ENCODE results near the gene IMP4.

The IMP4 gene

DNA sequence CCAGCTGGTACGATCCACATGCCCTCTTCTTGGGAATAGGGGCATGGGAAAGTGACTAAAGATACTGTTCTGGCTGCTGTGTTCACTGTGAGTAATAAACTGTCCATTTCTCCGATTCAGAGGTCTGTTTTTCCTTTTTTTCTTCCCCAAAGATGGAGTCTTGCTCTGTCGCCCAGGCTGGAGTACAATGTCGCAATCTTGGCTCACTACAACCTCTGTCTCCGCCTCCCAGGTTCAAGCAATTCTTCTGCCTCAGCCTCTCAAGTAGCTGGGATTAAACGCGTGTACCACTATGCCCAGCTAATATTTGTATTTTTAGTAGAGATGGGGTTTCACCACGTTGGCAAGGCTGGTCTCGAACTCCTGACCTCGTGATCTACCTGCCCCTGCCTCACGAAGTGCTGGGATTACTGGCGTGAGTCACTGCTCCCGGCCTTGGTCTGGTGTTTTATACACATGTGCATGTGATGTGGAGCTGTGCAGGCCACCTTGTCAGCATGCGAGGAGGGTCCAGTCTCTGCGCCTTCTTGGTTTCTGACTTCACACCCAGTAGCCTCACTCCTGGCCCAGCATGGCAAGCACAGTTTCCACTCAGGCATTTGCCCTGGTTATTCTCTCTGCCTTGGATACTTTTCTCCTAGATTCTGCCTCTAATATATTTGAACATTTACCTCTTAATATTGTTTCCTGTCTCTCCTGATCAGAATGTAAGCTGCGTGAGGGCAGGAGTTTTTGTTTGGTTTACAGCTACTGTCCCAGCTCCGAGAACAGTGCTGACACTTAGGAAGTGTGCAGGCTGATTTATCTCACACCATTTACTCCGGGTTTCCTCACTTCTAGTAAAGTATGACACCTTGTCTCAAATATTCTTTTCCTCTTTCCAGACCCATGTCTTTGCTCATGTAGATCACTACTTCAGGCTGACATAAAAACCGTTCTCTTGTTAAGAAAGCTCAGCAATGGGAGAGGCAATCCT lies 32.9 kb downstream of the IMP4 start:
- in situ Hi-C loops (cut with HindIII; ENCODE audit: low sequenced_read_pairs): no loop called here

DNA sequence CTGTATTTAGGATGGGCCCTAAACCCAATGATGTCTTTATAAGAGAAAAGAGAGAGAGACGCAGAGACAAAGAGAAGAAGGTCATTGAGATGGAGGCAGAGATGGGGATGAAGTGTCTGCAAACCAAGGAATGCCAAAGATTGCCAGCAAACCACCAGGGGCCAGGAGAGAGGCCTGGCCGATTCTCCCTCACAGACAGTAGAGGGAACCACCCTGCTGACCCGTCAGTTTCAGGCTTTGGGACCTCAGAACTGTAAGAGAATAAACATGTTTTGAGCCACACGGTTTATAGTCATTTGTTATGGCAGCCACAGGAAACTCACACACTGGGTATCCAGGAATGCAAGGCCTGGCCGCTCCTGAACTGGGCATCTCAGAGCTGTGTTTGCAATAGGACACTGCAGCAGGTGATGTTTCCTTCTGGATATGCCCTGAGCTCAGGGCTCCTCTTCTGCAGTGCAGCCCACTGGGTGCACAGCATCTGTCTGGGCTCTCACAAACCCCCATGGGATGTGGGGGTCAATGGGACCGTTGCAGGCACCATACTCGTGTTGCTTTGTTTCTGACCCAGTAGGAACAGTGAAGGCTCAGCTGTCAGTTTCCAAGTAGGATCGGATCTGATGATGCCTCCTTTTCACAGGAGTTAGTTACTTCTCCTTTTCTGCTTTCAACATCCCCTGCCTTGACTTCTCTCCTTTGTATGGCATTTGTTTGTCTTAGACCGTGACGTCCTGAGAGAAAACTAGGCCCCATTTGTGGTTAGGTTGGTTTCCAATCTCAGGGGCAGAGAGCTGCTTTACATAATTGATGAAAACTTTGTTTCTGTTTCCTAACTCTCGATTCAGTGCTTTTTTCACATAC lies 34.0 kb downstream of the IMP4 start:
- in situ Hi-C loops (cut with HindIII; ENCODE audit: low sequenced_read_pairs): no loop called here

DNA sequence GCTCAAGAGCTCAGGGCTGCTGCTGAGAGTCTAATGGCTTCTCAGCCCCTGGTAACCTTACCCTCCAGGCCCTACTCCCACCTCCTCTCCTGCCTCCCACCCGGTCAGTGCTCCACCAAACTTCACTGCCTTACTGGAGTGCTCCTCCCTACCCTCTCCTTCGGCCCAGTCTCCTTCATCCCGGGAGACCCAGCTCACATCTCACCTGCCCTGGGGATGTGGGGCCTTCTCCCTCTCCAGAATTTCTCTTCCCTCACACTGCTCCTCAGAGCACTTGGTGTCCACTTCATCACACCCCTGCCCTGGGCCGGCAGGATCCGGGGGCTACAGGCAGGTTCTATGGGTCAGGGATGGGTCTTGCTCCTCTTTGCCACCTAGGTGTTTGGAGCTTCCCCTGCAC lies 34.8 kb downstream of the IMP4 start:
- in situ Hi-C loops (cut with HindIII; ENCODE audit: low sequenced_read_pairs): no loop called here

DNA sequence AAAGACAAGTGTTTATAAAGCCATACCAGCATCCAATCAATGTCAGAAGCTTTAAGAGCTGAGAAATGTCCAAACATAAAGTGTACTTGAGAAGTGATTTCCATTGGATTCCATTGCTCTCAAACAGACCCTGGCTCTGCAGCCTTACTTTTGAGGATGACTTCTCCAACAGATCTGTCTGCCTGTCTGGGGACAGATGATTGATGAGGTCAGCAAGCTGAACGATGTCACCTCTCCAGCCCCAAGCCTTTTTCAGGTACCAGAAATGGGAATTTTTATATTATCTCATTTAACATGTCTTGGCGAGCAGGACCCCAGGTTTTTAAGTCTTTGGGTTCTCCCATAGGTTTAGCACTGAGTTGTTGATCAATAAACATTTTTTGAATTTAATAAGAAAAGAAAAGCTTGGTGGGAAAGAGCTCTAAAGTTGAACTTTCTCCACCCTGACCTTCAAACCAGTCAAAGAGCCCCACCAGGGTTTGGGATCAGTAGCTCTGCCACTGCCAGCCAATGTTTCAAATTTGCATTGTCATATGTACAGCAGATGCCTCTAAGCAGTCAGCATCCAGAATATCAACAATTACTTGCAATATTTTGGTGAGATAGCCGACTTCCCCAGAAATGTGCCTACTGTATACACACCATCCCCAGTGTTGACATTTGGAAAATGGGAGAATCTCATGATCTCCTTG lies 35.7 kb downstream of the IMP4 start:
- in situ Hi-C loops (cut with HindIII; ENCODE audit: low sequenced_read_pairs): no loop called here

DNA sequence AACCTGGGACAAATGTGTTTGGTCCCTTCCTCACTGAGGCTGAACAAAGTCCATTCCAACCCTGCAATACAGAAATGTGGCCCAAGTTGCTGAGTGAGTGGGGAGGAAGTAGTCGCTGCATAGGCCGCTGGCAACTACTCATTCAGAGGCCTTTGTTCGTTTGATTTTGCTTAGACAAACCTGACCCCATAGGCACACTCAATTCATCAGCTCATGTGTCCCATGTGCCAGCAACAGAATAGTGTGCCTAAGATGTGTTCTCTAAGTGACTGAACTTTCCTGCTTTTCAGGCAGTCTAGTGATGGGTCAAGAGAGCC lies 36.2 kb downstream of the IMP4 start:
- in situ Hi-C loops (cut with HindIII; ENCODE audit: low sequenced_read_pairs): no loop called here

DNA sequence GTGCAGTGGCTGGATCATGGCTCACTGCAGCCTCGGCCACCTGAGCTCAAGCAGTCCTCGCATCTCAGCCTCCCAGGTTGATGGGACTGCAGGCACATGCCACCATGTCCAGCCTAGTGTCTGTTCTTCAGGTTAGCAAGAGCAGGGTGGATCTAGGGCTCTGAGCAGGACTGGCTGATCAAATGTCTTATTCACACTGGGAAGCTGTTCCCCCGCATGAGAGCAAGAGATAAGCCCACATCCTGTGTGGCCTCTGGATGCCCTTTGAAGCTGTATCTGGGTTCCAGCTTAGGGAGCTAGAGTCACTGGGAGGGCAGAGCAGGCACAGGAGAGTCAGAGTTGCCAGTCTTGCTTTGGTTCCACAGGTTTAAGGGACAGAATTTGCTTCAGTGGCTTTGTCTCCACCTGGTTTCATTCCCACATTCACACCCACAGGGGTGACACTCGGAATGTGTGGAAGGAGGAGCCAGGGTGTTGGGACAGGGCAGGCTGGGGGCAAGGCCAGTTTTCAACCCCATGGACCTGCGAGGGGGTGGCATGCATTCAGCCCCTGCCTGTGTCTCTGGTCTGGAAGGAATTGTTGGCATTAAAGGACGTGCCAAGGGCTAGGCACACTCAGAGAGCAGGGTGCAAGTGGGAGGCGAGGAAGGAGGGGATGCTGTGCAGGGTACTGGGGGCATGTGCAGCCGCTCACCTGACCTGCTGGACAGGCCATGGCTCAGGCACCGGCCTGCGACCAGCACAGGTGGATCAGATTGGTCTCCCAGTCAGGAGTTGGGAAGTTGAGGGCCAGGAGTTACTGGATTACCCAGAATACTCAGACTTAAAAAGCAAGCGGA lies 37.6 kb downstream of the IMP4 start:
- in situ Hi-C loops (cut with HindIII; ENCODE audit: low sequenced_read_pairs): no loop called here

DNA sequence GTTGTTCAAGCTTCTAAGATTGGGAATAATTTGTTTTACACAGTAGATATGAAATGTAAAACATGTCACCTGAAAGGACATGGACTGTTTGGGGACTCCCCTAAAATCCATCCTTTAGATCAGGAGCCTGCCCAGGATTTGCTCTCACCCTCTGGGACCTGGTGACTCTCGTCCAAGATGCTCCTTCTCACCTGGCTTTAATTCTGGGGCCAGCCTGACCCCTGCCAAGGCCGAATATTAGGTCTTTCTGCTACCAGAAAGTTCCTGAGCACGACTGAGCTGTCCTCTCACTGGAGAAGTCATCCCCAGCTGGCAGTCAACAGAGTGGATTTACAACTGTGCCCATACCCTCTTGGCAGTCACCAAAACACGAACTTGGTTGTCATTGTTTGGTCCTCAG lies 38.4 kb downstream of the IMP4 start:
- in situ Hi-C loops (cut with HindIII; ENCODE audit: low sequenced_read_pairs): no loop called here

DNA sequence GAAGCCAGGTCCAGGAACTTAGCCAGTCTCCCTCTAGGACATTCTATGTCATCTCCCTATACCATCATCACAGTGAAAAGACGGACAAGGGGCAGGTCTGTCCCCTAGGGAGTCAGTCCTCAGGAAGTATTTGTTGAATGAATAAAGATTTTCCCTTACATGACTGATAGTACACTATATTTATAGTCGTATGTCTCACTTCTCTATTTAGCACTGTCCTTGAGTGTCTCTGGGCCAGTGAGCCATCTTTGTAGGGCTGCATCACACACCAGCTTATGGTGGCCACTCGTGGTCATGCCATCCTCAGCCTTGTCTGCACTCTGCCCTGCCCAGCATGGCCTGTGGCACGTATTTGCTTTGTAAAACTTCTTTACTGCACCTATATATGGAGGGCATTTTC lies 38.9 kb downstream of the IMP4 start:
- in situ Hi-C loops (cut with HindIII; ENCODE audit: low sequenced_read_pairs): no loop called here

DNA sequence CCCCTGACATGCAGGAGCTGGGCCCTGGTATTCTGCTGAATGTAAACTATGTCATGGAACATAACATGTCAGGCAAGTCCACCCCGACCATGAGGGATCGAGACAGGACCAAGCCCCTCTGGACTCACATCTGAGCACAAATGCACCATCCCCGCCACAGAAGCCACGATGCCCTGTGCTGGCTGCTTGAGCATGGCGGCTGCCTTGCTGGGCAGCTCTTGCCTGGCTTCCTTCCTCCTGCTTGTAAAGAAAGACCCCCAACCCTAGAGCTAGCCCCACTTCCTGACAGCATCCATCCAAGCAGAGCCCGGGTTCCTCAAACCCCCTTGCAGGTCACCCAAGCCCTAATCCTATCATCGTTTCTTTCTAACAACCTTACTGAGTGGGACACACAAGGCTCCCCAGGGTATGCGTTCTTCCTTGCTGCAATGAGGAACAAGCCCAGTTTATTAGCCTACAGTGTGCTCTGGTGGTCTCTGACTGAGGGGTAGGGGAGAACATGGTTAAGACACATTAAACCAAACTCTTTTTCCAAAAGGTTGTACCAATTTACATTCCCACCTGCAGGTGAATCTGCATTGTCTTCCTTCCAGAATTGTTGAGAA lies 39.7 kb downstream of the IMP4 start:
- in situ Hi-C loops (cut with HindIII; ENCODE audit: low sequenced_read_pairs): no loop called here

DNA sequence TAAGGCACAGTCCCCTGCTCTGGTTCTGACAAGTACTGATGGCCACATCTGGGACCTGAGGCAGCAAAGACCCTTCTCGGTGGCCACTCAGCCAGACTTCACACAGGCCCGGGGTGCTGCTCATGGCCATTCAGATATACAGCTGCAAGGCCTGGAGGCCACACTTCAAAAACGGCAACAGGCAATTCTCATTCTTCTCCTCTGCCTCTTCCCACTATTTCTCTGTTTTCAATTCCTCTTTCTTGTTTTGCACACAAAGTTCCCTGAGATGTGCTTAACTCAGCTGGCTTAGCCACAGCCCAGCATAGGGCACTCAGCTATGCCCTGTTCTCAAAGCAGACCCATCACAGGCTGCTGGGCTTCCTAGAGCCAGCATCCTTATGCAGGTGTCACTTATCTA lies 43.0 kb downstream of the IMP4 start:
- in situ Hi-C loops (cut with HindIII; ENCODE audit: low sequenced_read_pairs): no loop called here

DNA sequence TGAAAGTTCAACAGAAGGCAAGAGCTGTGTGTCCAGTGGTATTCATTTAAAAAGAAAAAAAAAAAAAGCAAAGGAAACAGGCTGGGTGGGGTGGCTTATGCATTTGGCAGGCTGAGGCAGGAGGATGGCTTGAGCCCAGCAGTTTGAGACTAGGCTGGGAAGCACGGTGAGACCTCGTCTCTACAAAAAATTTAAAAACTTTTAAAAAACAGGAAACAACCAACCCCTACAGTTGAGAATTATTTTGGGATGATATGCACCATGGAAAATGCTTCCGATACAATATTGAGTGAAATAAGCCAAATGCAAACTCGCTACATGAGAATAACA lies 44.3 kb downstream of the IMP4 start:
- in situ Hi-C loops (cut with HindIII; ENCODE audit: low sequenced_read_pairs): no loop called here

DNA sequence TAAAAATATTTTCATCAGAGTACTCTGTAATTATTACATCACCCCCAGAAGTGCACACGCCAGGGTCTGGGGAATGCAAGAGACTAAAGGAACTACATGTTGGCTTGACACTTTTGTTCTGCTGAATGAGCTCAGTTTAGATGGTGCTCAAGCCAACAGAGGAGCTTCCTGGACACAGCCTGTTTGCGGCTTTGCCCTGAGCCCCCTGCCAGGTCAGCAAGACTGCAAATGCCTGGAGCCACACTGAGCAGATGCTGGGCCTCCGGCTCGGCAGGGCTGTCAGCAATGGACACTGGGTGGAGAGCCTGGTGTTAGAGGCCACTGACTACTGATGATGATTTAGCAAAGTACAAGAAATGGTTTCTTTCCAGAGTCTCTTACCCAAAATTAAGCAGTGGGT lies 45.1 kb downstream of the IMP4 start:
- in situ Hi-C loops (cut with HindIII; ENCODE audit: low sequenced_read_pairs): no loop called here

DNA sequence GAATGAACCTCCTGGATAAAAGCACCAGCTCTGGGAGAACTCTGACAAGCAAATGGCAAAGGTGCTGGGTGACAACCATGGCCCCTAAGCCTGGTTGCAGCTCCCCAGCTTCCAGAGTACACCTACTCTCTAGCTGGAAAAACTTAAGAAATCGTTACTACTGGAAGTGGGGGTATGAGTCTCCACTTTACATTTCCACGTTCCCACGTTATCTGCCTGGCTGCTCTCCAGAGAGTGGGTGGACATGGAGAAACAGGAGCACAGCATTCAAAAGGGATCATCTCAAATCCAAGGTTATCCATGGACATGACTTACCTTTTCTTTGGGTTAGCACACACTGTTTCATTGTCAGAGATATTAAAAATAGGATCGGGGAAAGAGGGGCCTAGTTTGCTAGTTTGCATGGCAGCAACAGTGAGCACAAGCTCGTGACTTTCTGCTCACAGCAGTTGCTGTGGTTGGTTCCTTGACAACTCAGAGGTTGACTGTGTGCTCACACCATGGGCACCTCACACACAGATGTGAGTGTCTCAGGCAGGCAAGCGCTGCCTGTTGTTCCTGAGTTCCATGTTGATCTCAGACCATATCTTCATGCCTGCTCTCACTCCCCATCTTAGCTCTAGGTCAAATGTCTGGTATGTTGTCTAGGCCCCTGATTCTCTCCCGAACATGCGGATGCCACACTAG lies 45.7 kb downstream of the IMP4 start:
- in situ Hi-C loops (cut with HindIII; ENCODE audit: low sequenced_read_pairs): no loop called here

DNA sequence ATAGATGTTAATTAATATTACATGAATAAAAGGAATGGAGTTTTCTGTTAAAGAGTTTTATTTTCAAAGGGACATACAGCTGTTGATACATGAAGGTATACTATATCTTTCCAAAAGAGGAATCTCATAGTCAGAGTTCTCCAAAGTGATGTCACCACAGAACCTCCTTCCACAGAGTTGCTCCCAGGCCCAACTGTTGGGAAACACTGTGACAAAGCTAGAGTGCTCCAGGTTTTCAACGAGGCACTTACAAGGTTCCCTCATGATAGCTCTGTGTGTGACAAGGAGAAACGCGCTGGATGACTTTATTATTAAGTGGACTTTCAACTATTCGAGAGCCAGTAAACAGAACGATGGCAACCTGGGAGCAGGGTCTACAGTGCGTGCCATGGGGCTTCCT lies 46.7 kb downstream of the IMP4 start:
- in situ Hi-C loops (cut with HindIII; ENCODE audit: low sequenced_read_pairs): no loop called here

DNA sequence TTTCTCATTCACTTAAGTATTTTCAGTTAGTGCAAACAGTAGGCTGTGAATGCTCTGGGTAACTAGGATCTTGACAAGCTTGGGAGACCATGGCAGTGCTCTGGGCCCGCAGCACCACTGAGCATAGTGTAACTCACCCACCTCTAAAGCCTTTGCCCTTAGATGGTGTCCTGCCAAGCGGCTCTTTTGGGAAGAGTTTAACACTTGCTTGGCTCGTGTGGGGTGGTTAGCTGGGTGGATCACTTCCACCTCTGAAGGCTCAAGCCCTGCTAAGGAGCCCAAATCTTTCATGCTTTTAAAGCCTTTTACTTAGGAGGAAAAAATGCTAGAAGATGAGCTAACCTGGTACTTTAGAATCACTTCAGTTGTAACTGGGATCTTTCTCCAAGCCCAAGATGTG lies 47.1 kb downstream of the IMP4 start:
- in situ Hi-C loops (cut with HindIII; ENCODE audit: low sequenced_read_pairs): no loop called here

DNA sequence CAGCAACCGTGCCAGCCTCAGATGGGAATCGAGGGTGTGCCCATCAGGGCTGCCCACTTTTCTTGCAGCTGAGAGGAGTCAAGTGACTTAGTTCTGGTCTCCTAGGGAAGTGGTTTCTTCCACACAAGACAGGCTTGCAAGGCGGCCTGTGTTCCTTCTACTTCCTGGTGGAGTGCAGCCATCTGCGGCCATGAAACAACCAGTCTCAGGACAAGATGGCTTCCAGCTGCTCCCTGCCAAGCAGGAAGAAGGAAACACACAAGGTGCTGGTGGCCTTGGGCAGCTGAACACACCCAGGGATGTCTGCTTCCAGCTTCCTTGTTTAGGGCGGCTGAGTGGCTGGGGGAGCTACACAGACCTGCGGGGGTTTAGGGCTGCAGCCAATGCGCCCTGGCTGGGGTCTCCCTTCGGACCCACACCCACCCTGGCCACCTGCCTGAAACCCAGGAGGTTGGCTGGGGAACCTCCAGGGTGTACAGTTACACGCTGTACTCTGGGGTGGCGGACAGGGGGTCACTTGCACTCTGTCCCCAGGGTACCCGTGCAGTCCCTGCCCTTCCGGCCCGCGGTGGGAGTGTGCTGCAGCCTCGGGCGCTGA lies 47.9 kb downstream of the IMP4 start:
- in situ Hi-C loops (cut with HindIII; ENCODE audit: low sequenced_read_pairs): no loop called here

DNA sequence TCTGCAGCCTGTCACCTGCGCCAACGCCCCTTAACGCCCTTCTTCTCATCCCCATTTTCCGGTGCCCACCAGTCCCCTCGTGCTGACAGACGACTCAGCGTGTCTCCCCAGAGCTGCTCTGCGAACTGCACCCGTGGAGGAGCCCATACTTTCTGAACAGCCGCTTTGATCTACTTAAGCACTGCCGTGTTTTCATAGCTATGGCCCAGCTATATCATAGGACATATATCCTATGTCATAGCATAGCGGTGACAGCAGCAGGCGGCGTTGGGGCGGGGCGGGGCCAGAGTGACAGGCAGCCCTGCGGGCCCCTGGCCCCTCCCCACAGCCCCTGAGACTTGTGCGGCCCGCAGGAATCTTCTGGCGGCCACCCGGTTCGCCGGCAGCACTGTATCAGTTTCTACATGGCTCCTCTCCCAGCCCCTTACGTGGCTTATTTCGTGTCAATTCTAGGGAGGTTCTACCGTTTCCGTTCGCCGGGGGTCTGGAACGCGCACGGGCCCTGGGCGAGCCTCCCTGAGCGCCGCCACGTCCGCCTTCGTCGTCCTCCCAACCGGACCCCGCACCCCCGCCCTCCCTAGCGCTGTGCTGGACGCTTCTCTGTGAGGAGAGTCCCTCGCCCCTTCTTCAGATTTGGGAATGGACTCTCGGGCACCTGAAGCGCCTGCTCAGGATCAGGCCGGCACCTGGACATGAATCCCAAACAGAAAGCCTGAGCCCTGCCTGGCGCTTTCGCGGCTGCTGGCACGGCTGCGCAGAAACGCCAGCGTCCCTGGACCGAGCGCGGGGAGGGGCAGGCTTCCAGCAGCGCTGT lies 48.6 kb downstream of the IMP4 start:
- in situ Hi-C loops (cut with HindIII; ENCODE audit: low sequenced_read_pairs): no loop called here

DNA sequence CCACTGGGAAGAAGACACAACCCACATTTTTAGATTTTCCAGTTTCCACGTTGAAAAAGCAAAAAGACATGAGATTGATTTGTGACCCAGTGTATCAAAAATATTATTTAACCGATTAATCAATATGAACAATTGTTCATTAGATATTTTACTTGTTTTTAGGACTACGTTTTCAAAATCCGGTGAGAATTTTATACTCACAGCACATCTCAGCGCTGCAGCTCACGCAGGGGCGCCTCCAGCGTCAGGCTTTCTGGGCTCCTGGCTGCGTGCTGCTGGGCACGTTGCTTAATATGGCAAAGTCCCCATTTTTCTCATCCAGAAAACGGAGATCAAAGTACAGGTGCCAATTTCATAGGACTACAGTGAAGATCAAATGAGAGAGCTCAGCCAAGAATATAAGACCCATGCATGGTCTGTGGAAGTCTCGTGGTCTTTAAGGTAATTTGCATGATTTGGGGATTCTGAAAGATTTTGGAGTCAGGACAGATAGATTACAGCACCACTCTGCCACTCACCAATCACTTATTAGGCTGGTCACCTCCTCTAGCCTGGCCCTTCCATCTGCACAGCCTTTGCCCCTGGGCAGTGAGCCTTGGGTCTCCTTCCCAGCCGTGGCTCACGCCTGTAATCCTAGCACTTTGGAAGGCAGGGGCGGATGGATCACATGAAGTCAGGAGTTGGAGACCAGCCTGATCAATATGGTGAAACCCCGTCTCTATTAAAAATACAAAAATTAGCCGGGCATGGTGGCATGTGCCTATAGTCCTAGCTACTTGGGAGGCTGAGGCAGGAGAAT lies 49.4 kb downstream of the IMP4 start:
- in situ Hi-C loops (cut with HindIII; ENCODE audit: low sequenced_read_pairs): no loop called here
